ENCODE data around the gene HP1BP3.

DNA sequence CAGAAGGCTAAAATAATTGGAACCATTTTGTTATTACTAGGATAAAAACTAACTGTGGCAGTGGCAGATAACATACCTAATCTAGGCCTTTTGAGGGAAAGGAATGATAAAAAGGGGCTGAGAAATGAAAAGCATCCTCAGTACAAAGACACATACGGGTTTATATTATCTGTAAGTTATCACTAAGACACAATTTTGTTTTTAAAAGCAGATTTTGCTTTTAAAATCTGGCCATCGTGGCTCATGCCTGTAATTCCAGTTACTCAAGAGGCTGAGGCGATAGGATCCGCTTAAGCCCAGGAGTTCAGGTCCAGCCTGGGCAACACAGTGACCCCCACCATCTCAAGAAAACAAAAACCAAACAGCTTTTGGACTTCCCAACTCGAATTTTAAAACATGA is 24.8 kb upstream of the HP1BP3 start:
- TF ChIP-seq, protein P1, sequence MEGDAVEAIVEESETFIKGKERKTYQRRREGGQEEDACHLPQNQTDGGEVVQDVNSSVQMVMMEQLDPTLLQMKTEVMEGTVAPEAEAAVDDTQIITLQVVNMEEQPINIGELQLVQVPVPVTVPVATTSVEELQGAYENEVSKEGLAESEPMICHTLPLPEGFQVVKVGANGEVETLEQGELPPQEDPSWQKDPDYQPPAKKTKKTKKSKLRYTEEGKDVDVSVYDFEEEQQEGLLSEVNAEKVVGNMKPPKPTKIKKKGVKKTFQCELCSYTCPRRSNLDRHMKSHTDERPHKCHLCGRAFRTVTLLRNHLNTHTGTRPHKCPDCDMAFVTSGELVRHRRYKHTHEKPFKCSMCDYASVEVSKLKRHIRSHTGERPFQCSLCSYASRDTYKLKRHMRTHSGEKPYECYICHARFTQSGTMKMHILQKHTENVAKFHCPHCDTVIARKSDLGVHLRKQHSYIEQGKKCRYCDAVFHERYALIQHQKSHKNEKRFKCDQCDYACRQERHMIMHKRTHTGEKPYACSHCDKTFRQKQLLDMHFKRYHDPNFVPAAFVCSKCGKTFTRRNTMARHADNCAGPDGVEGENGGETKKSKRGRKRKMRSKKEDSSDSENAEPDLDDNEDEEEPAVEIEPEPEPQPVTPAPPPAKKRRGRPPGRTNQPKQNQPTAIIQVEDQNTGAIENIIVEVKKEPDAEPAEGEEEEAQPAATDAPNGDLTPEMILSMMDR (IDR thresholded peaks at IDR 0.05): no peak
- no peak for TF ChIP-seq POLR2AphosphoS5 (IDR thresholded peaks at IDR 0.05)
